Neuronal stem cell (in vitro differentiated cells): ENCODE measurements around the gene TIGD7.

ENCODE experiments used
- DNase-seq: peaks from one replicate; pipeline ENCODE4 v3.0.0-alpha.2; 2013; ENCODE audit warnings: low spot score
- H2AFZ ChIP-seq: one replicate; pipeline ENCODE4 v1.6.1; 2013; ENCODE audit warnings: mild to moderate bottlenecking, low read length, inconsistent platforms
- H2AK5ac ChIP-seq: 2 replicates; pipeline ENCODE4 v1.6.1; 2013; ENCODE audit warnings: low read depth, mild to moderate bottlenecking, inconsistent platforms, low read length, moderate library complexity, mixed read lengths
- H2BK120ac ChIP-seq: 2 replicates; pipeline ENCODE4 v1.6.1; 2013; ENCODE audit warnings: low read depth, mild to moderate bottlenecking, inconsistent platforms, low read length, moderate library complexity, mixed read lengths
- H2BK12ac ChIP-seq: one replicate; pipeline ENCODE4 v1.6.1; 2013; ENCODE audit warnings: low read length, inconsistent platforms
- H2BK15ac ChIP-seq: 2 replicates; pipeline ENCODE4 v1.6.1; 2013; ENCODE audit warnings: mild to moderate bottlenecking, low read length, inconsistent platforms, mixed read lengths
- H2BK5ac ChIP-seq: one replicate; pipeline ENCODE4 v1.6.1; 2013; ENCODE audit warnings: inconsistent platforms, mild to moderate bottlenecking, low read length, moderate library complexity
- H3K14ac ChIP-seq: one replicate; pipeline ENCODE4 v1.6.1; 2013; ENCODE audit warnings: low read length, inconsistent platforms
- H3K18ac ChIP-seq: 2 replicates; pipeline ENCODE4 v1.6.1; 2013; ENCODE audit warnings: low read length, inconsistent platforms
- H3K23ac ChIP-seq: 2 replicates; pipeline ENCODE4 v1.6.1; 2013; ENCODE audit warnings: low read depth, mild to moderate bottlenecking, mixed read lengths, low read length, inconsistent platforms; ENCODE audit not compliant: poor library complexity
- H3K27ac ChIP-seq: replicated peaks from 3 replicates; pipeline ENCODE4 v1.5.1; 2013; ENCODE audit warnings: low read length, inconsistent platforms
- H3K27me3 ChIP-seq, 3 experiments: 2 replicates each; pipeline ENCODE4 v1.6.1; 2013; ENCODE audit warnings: low read length in 3 of 3, mild to moderate bottlenecking in 2 of 3, inconsistent platforms in 1 of 3, low read depth in 1 of 3, mixed read lengths in 1 of 3, moderate library complexity in 1 of 3; ENCODE audit not compliant: control insufficient read depth in 3 of 3, insufficient read depth in 3 of 3
- H3K36me3 ChIP-seq, 2 donors: replicated peaks in 1 of 2; 2 replicates each; pipeline ENCODE4 v1.6.1; 2013; ENCODE audit warnings: low read length in 2 of 2; ENCODE audit not compliant: control insufficient read depth in 2 of 2, insufficient read depth in 2 of 2
- H3K4ac ChIP-seq: 2 replicates; pipeline ENCODE4 v1.6.1; 2013; ENCODE audit warnings: inconsistent platforms, mild to moderate bottlenecking, low read length, moderate library complexity
- H3K4me1 ChIP-seq, 2 donors: 1 replicate in 1 of 2; 2 replicates in 1 of 2; pipeline ENCODE4 v1.6.1; 2013; ENCODE audit warnings: low read length in 2 of 2, low read depth in 1 of 2; ENCODE audit not compliant: control insufficient read depth in 2 of 2, insufficient read depth in 1 of 2
- H3K4me2 ChIP-seq: one replicate; pipeline ENCODE4 v1.6.1; 2013; ENCODE audit warnings: mild to moderate bottlenecking, low read length, inconsistent platforms; ENCODE audit not compliant: insufficient read depth, poor library complexity, severe bottlenecking
- H3K4me3 ChIP-seq, 2 donors: 2 replicates each; pipeline ENCODE4 v1.5.1; 2013; ENCODE audit warnings: low read length in 2 of 2, mild to moderate bottlenecking in 2 of 2, inconsistent platforms in 1 of 2, moderate library complexity in 1 of 2
- H3K79me1 ChIP-seq: one replicate; pipeline ENCODE4 v1.6.1; 2013; ENCODE audit warnings: low read depth, mild to moderate bottlenecking, inconsistent platforms, low read length, moderate library complexity
- H3K9ac ChIP-seq: one replicate; pipeline ENCODE4 v1.6.1; 2013; ENCODE audit warnings: mild to moderate bottlenecking, low read depth, low read length, inconsistent platforms; ENCODE audit not compliant: poor library complexity
- H3K9me3 ChIP-seq, 2 donors: replicated peaks in 1 of 2; 2 replicates each; pipeline versions ENCODE3 to v1.6.1; 2013; ENCODE audit warnings: low read length in 2 of 2, mild to moderate bottlenecking in 2 of 2, inconsistent platforms in 1 of 2, low read depth in 1 of 2, mixed read lengths in 1 of 2, moderate library complexity in 1 of 2; ENCODE audit not compliant: control insufficient read depth in 2 of 2, insufficient read depth in 1 of 2
- H4K8ac ChIP-seq: one replicate; pipeline ENCODE4 v1.6.1; 2013; ENCODE audit warnings: low read depth, mild to moderate bottlenecking, inconsistent platforms, low read length, moderate library complexity
- H4K91ac ChIP-seq: one replicate; pipeline ENCODE4 v1.6.1; 2013; ENCODE audit warnings: low read length, low read depth, mild to moderate bottlenecking, inconsistent platforms; ENCODE audit not compliant: poor library complexity
- WGBS, 2 donors: extraction: QIAGEN DNeasy Blood & Tissue Kit; methylation state at CpG; one replicate each; pipeline ENCODE4 v1.1.7; 2013; ENCODE audit warnings: missing lambda C conversion rate in 2 of 2, mixed read lengths in 1 of 2; ENCODE audit not compliant: insufficient read length in 2 of 2, insufficient replicate concordance in 1 of 2; ENCODE audit errors: extremely low coverage in 2 of 2; 5-methylcytosine and 5-hydroxymethylcytosine counted together

The TIGD7 gene

DNA sequence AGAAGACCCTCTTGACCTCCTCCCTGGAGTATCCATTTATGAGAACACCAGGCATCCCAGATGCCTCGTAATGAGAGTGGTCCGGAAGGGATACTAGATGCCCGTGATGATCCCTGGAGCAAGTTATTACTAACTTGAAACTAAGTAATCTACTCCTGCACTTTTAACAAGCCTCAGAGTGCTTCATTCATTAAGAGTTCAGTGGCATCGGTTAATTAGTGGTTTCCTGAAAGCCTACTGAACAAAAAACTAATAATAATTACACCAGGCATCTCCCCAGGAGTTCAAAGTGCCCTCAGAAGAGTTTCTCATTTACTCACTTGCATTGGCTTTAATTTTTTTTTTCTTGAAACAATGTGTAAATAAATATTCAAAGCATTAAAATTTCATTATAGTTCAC is 22.3 kb upstream of the TIGD7 start:
- H3K36me3 ChIP-seq, result no peaks in the 10 kb centered on the region
- H2AFZ ChIP-seq, result no peak overlapping the region
- H3K4me3 ChIP-seq, result no peak overlapping the region
- no peak overlapping the region for H3K23ac ChIP-seq
- no peak overlapping the region for H3K9ac ChIP-seq
- H3K14ac ChIP-seq, result no peak overlapping the region
- no peak overlapping the region for H2AK5ac ChIP-seq
- no peak overlapping the region for H4K91ac ChIP-seq
- H3K27ac ChIP-seq, result no peak overlapping the region
- no peaks in the 10 kb centered on the region for H3K79me1 ChIP-seq
- H3K4me2 ChIP-seq, result no peak overlapping the region
- H3K9me3 ChIP-seq, result peaks cover 0 to 5% of the 10 kb centered on the region in 2 donors
- no peak overlapping the region for H4K8ac ChIP-seq
- no peak overlapping the region for H2BK12ac ChIP-seq
- DNase-seq, result no peak
- H3K27me3 ChIP-seq, result no peaks in the 10 kb centered on the region
- no CpG with 5 or more reads among the region's 4 CpGs for WGBS, 2 donors
- H2BK120ac ChIP-seq, result no peak overlapping the region
- no peak overlapping the region for H3K4ac ChIP-seq
- H2BK15ac ChIP-seq, result no peak overlapping the region
- H3K18ac ChIP-seq, result no peak overlapping the region
- H3K4me1 ChIP-seq, result no peaks in the 10 kb centered on the region
- H2BK5ac ChIP-seq, result no peak overlapping the region

DNA sequence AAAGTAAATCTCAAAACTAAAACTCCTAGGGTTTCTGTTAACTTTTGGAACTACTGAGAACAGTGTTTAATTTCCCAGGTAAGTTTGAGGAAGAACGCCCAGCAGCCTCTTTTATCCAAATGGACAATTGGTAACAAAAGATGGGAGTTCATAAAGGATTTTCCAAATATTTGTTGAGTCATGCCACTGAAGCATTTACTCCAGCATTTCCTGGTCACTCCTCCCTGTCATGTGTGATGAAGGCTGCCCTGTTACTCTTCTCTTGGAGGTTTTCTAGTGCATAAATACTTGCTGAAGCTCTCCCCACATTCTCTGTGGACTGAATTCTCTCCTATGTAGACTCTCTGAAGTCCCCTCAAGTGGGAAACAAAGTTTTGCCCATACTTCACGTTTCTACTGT is 16.6 kb upstream of the TIGD7 start:
- H3K9ac ChIP-seq, result no peak overlapping the region
- no peak overlapping the region for H4K8ac ChIP-seq
- WGBS, 2 donors, result no CpG with 5 or more reads among the region's 2 CpGs
- H2BK120ac ChIP-seq, result no peak overlapping the region
- no peak overlapping the region for H3K23ac ChIP-seq
- H3K27ac ChIP-seq, result no peak overlapping the region
- no peaks in the 10 kb centered on the region for H3K79me1 ChIP-seq
- no peak overlapping the region for H3K14ac ChIP-seq
- no peak overlapping the region for H3K4me2 ChIP-seq
- no peak overlapping the region for H3K4ac ChIP-seq
- H3K36me3 ChIP-seq, result peaks cover 14 to 25% of the 10 kb centered on the region in 2 donors
- no peaks in the 10 kb centered on the region for H3K4me1 ChIP-seq
- no peak overlapping the region for H3K4me3 ChIP-seq
- H3K27me3 ChIP-seq, result no peaks in the 10 kb centered on the region
- H2AFZ ChIP-seq, result no peak overlapping the region
- no peak overlapping the region for H2BK5ac ChIP-seq
- H2BK15ac ChIP-seq, result no peak overlapping the region
- no peak for DNase-seq
- H2AK5ac ChIP-seq, result no peak overlapping the region
- peaks cover 35 to 37% of the 10 kb centered on the region in 2 donors for H3K9me3 ChIP-seq
- H3K18ac ChIP-seq, result no peak overlapping the region
- no peak overlapping the region for H4K91ac ChIP-seq
- no peak overlapping the region for H2BK12ac ChIP-seq

DNA sequence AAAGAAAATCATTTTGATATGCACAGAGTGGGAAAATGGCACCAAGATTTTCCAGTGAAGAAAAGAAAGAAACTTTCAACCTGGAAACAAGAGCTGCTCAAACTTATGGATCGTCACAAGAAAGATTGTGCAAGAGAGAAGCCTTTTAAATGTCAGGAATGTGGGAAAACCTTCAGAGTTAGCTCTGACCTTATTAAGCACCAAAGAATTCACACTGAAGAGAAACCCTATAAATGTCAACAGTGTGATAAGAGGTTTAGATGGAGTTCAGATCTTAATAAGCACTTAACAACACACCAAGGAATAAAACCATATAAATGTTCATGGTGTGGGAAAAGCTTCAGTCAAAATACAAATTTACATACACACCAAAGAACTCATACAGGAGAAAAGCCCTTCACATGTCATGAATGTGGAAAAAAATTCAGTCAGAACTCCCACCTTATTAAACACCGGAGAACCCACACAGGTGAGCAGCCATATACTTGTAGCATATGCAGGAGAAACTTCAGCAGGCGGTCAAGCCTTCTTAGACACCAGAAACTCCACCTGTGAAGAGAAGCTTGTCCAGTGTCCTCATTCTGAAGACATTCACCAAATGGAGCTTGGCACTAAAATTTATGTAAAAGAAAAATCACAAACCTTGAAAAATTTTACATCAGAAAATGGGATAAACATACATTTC is 12.2 kb upstream of the TIGD7 start:
- Histone ChIP-seq H3K23ac (no peak overlapping the region), H3K18ac (no peak overlapping the region), H2BK5ac (no peak overlapping the region), H2AFZ (no peak overlapping the region), H3K4me2 (no peak overlapping the region), H4K91ac (no peak overlapping the region), H4K8ac (no peak overlapping the region), H3K36me3 (peaks cover 42 to 68% of the 10 kb centered on the region in 2 donors), H2BK15ac (no peak overlapping the region), H3K9ac (no peak overlapping the region), H2BK120ac (no peak overlapping the region), H3K4me1 (no peaks in the 10 kb centered on the region), H2BK12ac (no peak overlapping the region), H3K14ac (no peak overlapping the region), H3K79me1 (no peaks in the 10 kb centered on the region), H3K4me3 (no peak overlapping the region), H2AK5ac (no peak overlapping the region), H3K27me3 (no peaks in the 10 kb centered on the region), H3K27ac (no peak overlapping the region), H3K4ac (no peak overlapping the region), H3K9me3 (peaks cover 61 to 78% of the 10 kb centered on the region in 2 donors)
- no CpG with 5 or more reads among the region's 3 CpGs for WGBS, 2 donors
- no peak for DNase-seq

DNA sequence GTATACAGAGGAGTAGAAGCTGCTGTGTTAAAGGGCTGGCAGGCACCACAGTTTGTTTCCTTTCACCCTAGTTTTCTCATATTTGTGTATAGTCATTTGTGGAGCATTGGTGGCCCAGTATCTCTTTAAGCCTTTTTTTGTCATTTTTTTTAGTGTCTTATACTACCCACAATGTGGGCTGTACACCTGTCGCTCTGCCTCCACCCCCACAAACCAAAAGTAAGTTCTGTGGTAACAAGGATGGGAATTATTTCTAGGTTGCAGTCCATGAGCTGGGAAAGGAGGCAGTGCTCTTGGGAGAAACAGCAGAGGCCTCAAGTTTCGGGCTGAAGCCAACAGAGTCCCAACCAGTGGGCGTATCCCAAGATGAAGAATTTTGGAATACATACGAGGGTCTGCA is 6.3 kb upstream of the TIGD7 start:
- peaks cover 44 to 98% of the 10 kb centered on the region in 2 donors for H3K36me3 ChIP-seq

More for the DNA sequence above, 6.3 kb upstream of the TIGD7 start:
- H2BK12ac ChIP-seq, result no peak overlapping the region
- H3K14ac ChIP-seq, result no peak overlapping the region
- H2AK5ac ChIP-seq, result no peak overlapping the region
- no peak overlapping the region for H3K18ac ChIP-seq
- no peak overlapping the region for H3K4me3 ChIP-seq
- no peak overlapping the region for H3K4me2 ChIP-seq
- no peaks in the 10 kb centered on the region for H3K79me1 ChIP-seq
- no peak overlapping the region for H3K4ac ChIP-seq
- no peak overlapping the region for H3K27ac ChIP-seq
- no peak overlapping the region for H4K8ac ChIP-seq
- no peaks in the 10 kb centered on the region for H3K27me3 ChIP-seq
- no peak overlapping the region for H2BK5ac ChIP-seq
- H2BK120ac ChIP-seq, result no peak overlapping the region
- no peaks in the 10 kb centered on the region for H3K4me1 ChIP-seq
- WGBS, 2 donors, result no CpG with 5 or more reads among the region's 4 CpGs
- DNase-seq, result no peak
- H3K9me3 ChIP-seq, result peaks cover 58 to 96% of the 10 kb centered on the region in 2 donors
- H2AFZ ChIP-seq, result no peak overlapping the region
- no peak overlapping the region for H3K23ac ChIP-seq
- H4K91ac ChIP-seq, result no peak overlapping the region
- H3K9ac ChIP-seq, result no peak overlapping the region
- no peak overlapping the region for H2BK15ac ChIP-seq
